ENCODE data around the gene ZNF286A.
"Not testable (repeated sequence)": the region's sequence is repeated elsewhere in the genome, so short reads cannot be mapped to it uniquely, and the experiment has no call there.

ZNF286A gene

DNA sequence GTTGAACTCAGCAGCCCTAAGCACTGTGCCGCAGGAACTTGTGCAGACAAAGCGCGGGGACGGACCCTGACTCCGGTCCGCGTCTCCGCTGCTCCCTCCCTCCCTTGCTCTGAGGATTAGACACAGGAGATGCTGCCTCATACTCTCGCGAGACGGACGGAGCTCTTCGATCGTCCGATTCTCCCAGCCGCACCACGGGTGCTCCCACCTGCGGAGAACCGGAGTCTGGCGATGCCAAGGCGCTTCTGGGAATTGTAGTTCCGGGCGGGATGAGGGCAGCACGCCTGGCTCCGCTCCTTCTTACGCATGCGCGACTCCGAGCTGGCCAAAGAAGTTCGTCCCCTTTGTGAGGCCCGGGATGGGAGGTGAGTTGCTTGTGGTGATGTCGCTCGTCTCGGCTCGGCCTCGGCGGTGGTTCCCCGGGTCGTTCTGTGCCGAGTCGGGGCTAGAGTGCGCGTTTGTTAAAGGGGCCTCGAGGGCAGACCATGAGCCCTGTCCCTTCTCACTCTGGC, at the start of gene ZNF286A:
Gene ZNF286A (plus strand): TSS at position 340 of the 512 bp plus-strand sequence. CDS start 578 bp downstream, outside the sequence.
- DNase-seq = peak; percentile 100

DNA sequence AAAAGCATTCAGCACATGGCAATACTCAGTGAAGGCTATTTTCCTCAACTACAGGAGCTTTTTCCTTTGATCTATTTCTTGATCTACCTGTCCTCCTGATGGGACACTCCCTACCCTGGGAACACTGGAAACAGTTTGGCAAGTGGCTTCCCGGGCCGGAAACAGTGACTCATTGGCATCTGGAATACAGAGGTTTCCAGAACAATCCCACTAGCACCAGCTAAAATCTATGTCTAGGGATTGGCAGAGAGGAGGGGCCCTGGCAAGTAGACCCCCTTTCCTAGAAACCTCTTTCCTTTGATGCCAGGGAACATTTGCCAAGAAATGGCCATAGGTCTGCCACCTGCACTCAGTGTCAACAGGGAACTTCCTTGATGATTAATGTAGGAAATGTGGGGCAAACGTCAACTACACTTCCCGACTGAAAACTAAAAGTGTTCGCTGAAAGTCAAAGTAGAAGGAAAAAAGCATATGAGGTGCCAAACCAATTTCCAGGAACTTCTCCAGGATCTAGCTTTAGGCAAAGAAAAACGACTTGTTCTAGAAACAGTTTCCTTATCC, 49.6 kb upstream of the ZNF286A start:
- no peak for DNase-seq

DNA sequence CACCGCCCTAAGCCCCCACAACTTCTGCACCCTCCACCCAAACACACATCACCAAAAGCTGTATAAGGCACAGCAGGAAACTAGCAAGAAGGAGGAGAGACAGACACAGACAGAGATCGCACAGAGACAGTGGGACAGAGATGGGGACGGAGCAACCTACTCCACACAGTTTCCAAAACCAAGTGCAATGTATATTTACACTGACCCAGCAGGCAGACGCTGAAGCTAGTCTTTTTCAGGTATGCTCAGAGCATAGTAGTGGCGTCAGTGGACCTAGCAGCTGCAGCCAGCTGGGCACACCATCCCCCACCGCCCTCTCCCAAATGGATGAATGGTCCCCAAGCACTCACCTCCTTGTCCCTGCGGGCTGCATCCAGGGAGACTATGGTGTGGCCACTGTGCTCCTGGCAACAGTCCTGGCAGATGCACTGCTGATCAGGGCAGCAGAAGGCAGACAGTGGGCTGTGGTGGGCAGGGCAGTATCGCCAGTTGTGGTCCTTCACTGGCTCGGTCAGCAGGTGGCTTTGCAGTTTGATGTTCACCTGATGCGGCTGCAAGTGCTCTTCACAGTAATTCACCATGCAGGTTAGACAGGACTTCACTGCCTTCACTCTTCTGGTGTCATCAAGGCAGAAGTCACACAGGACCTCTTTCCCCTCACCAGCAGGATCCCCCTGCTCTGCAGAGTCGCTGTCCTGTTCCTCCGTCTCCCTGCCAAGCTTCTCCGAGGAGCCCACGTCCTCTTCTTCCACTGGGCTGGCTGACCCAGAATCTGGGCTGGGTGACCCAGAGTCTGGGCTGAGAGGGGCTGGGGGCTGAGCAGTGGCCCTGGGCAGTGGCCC, 48.6 kb upstream of the ZNF286A start:
- no peak for DNase-seq

DNA sequence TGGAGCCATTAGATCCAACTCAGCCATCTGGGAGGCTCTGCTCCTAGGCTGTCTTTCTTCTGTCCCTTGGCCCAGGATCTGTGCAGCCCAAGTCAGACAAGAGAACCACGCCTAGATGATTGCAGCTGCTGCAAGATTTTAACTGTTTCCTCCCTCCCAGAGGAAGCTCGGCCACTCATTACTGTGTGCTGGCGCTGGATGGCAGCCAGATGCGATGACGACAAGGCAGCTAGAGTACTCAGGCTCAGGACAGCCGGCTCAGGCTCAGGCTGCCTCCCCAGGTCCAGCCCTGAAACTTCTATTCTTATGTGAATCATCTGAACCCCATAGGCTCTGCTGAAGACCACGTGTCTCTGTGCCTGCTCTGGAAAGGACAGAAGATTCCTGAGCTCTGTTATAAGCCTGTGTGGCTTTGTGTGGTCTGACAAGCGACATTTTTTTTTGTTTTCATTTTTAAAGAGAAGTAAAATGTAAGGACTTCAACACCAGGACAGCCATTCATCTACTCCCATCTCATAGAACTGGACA, 47.9 kb upstream of the ZNF286A start:
- peak; percentile 99 for DNase-seq

DNA sequence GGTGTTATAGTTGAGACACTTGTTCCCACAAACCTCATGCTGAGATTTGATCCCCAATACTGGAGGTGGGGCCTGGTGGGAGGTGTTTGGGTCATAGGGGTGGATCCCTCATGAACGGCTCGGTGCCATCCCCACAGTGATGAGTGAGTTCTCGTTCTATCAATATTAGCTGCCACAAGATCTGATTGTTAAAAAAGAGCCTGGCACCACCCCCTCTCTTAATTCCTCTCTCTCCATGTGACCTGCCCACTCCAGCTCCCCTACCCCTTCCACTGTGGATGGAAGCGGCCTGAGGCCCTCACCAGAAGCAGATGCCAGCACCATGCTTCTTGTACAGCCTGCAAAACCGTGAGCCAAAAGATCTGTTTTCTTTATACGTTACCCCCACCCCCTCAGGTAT, 46.6 kb upstream of the ZNF286A start:
- DNase-seq = no peak

DNA sequence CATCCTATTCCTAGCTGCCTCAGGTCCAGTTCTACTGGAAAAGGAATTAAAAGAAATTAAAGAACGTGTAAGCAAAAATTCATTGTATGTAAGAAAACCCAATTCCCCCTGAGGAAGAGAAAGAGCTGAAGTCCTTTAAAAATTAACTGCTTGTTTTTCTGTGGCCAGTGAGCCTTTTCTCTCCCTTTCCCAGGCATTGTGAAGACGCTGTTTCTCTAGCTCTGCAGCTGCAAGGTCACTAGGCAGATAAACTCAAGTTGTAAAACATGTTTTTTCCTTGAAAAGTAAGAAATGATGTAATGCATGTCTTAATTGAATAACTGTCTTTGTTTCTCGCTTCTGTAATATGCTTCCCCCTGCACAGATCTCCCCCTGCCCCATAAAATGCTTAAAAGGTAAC, 45.2 kb upstream of the ZNF286A start:
- not testable (repeated sequence) for DNase-seq

DNA sequence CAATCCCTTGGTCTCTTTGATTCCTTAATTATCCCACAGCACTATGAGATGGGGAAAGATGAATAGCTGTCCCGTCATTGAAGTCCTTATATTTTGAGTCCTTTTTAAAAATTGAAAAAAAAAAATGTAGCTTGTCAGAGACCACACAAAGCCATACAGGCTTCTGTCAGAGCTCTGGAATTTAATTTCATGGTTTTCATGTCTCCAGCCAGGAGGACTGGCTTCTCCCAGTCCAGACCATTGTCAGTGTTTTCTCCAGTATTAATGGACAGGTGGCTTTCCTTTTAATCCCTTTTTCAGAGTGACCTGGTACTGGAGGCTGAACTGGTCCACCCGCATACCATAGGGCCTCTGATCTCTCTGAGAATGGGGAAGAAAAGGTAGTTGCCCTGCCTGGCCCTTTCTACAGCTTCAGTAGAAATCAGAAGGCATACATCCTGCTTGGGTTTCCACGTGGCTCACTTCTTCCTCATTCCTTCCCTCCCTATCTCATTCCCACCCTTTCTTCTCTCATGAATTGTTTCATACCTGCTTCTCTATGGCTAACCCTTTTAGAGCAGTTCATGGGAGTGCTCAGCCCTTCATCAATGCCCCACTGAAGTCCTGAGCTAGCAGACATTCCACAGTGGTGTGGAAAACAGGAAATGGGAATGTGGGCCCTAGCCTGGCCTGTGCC, 44.5 kb upstream of the ZNF286A start:
- peak; percentile 74 for DNase-seq

DNA sequence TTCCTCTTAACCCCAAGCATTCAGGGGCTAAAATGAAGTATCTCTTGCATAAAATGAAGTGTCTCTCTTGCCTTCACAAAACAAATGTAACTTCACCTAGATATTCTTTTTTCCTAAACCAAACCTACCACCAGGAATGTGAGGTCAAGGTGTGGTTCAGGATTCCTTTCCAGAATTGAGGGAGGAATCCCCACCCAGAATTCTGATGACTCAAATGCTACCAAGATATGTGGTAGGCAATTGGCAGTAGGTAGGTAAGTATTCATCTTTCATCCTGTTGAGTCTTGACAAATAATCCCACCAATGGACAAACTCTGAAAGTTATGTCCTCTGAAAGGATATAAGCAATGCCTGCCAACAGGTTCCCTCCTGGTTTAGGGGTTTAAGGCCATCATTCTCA, 41.7 kb upstream of the ZNF286A start:
- DNase-seq = peak; percentile 85

DNA sequence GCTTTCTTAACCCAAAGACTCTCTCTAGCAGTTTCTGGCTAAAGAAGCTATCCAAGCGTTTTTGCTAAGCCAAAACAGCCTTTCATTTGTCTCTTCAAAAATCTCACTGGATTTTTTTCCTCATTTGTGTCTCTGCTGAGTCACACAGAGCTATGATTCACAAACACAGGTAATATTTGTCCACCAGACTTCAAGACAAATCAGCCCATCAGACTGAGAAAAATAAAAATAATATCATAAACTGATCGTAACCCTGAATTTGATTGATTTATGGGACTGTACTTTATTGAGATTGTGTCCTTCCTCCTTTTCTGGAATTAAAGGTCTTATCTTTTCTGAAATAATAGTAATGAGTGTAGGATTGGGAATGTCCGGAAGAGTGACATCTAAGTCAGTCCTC, 41.3 kb upstream of the ZNF286A start:
- DNase-seq = no peak

DNA sequence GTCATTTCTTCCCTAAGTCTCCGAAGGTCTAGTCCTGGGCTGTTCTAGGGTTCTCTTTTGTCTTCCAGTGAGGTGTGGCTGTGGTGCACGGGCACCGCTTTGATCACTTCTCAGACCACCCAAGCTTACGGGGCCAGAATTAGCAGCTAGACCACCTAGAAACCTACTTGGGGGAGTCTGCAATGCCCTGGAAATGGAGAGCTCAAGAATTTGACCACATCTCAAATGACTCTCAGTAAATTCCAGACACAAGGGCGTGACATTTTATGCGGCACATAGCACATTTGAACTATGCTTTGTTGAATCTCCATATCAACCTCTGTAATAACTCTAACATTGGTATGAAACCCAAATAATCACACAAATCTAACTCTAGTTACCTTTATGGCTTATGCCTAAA, 40.3 kb upstream of the ZNF286A start:
- no peak for DNase-seq

DNA sequence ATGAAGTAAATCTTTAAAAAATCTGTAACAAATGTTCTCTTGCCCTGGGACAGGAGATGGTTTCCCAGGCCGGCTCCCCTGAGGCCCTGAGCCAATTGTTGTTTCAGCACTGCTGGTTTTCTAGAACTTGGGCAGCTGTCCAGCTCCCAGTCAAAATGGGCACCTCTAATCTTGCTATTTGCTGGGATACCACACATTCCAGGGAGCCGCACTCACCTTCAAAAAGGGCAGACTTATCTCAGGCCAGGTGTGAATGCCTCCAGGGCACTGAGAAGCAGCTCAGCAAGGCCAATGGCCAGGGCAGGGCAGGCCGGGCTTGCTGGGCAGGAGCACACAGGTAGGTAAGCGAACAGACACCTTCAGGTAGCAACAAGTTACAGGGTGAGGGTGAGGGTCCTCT, 39.9 kb upstream of the ZNF286A start:
- peak; percentile 90 for DNase-seq

DNA sequence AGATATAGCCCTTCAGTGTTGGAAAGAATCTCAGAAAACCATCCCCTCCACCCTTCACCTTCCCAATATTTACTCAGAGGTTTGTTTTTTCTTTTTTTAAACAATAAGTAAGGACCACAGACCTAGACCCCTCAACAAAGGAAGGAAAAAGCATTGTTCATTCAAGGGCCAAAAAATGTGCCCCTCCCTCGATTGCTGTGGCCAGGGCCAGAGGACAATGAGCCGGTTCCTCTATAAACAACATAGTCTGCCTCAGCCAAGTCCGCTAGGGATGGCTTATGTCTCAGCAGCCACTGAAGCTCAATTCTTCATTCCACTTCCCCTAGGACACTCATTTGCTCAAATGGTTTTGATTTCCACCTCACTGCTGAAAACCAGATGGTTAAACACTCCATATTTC, 39.5 kb upstream of the ZNF286A start:
- no peak for DNase-seq

DNA sequence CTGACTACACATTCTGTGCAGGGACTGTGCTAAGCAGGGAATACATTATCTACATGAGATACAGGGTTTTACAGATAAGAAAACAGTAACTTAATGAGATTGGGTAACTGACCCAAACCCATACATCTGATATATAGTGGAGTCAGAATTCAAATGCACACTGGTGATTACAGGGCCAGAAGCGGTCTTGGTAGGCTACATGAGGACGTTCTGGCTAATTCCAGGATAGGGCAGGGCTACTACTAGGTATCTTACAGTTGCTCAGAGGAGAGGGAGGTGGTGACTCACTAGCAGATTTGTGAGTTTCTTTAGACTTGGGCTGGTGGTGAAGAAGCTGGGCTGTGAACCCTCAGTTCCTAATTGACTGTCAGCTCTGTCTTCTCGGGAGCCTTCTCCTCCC, 36.9 kb upstream of the ZNF286A start:
- DNase-seq = peak; percentile 66

DNA sequence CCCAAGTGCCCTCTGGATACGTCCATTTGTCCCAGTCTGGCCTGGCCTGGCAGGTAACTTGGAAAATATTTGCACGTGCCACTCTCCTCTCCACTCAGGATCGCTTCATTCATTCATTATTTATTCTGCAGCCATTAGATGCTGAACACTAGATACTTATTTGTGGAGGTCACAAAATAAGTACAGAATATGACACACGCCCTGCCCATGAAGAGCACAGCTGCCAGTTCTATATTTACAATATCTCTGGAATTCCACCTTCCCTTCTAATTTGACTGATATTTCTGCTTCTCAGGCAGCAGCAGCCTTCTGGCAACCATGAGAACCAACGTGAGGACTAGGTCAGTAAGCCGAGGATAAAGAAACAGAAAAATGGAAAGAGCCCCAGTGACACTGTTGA, 36.4 kb upstream of the ZNF286A start:
- no peak for DNase-seq

DNA sequence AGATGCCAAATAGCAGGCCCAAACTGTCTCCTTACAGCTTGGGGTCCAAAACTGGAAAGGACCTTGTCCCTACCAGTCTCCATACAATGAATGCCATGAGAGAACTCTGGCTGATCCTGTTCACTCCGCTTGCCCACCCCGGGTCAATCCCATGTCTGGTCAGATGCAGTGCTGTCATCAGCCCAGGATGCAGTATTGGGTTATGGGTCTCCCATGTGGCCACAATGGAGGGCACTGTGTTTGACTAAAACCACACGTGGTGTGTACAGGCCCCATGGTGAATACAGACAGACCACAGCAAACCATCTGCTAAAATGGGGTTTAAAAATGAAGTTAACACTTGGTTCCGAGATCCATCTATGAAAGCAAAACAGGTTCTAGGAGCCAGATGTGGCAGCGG, 35.9 kb upstream of the ZNF286A start:
- DNase-seq = no peak

DNA sequence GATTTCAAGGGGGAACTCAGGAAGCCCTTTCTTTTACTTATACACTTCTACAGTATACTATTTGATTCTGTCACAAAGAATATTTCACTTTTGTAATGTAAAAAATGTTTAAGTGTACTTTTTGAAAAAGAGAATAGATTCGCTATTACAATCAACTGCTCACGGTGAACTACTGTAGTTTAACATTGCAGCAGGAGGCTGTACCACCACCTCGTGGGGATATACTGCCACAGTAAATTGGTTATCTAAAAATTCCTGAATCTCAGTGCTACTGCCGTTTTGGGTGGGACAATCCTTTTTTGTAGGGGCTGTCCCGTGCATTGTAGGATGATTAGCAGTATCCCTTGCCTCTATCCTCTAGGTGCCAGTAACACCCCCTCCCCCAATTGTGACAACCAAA, 30.0 kb upstream of the ZNF286A start:
- DNase-seq = not testable (repeated sequence)

DNA sequence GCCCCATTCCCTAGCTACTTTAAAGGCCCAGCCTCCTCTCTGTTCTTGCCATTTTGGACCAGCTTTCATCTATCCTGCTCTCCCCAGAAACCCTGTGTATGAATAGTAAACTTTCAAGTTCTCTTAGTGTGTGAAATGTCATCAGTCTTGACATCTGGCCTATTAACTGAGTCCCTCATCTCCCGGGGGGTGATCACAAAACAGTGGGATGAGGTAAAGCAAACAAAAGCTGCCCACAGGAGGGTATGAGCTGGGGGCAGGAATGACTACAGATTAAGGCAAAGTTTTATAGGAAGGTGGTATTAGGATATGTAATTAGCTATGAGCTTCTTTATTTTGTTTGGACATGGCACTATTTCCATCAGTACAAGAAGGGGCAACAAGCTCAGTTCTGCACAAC, 24.9 kb upstream of the ZNF286A start:
- not testable (repeated sequence) for DNase-seq

DNA sequence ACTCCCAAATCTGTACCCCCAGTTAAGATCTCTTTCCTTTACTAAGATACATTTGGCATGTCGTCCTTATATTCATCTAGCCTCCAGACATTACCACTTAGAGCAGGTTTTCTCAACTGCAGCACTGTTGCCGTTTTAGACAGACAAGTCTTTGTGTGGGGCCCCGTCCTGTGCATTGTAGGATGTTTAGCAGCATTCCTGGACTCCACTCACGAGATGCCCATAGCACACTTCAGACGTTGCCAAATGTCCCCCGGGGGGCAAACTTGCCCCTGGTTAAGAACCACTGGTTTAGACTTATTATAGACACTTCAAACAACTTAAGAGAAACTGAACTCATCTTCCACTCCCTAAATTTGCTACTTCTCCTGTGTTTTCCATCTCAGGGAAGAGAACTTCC, 23.6 kb upstream of the ZNF286A start:
- not testable (repeated sequence) for DNase-seq

DNA sequence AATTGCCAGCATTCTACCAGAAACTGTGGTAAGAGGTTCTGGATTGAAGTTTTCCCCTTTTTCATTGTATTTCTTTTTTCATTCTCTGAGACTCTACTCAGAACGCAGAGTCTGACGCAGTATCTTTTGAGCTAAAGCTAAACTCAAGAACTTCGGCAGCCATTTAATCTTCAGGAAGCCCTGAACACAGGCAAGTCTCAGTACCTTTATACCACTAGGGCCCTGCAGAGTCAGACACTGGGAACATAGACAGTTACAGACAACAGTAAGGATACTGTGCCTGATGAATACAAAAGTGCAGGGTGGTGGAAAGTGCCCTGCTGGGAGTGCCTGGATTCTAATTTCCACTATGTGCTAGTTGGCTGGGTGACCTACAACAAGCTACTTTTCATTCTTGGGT, 16.4 kb upstream of the ZNF286A start:
- DNase-seq = not testable (repeated sequence)

DNA sequence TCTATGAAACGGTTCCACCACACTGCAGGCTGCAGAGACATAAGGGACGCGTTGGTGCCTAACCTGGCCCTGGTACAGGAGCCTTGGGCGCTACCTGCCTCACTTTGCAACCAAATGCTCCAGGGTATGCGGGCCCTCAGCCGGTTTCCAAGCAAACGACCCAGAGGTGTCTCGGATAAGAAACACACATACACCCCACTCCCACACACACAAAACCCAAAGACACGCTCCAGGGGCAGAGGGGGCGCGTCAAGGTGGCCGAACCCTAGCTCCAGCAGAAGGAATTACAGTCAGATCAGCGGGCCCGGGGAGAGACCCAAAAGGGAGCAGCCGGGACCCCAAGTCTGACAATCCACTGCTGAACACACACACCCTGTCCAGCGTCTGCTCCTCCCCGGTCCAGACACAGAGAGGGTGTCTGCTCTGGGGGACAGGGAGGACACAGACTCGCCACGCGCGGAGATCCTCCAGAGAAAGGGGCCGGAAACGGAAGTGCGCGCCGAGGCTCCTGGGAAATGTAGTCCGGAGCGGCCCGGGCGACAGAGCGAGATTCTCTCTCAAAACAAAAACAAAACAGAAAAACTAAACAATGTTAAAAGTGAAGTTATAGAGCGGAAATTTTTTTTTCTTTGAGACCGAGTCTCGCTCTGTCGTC, 15.6 kb upstream of the ZNF286A start, which contains the start of gene TRIM16:
Gene TRIM16 (minus strand): TSS at position 488 of the 655 bp plus-strand sequence. CDS start 32,702 bp downstream, outside the sequence.
- DNase-seq = peak; percentile 56

DNA sequence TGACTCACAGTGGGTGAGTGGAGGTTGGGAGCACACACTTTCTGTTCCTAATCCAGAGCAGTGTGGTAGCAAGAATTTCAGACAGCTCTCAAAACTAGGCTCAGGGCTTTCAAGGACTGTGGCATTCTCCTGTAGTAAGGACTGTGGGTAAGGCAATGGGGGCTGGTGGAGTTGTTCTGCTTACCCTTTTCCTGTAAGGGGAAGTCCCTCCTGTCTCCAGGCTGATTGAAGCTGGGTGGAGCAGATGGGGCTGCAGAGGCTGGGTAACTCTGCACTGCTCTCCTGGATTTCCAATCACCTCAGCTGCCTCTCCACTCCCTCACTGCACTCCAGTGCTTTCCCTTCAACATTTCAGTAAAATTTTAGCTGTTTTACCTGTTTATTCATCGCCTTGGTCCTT, 12.1 kb upstream of the ZNF286A start:
- DNase-seq = not testable (repeated sequence)

DNA sequence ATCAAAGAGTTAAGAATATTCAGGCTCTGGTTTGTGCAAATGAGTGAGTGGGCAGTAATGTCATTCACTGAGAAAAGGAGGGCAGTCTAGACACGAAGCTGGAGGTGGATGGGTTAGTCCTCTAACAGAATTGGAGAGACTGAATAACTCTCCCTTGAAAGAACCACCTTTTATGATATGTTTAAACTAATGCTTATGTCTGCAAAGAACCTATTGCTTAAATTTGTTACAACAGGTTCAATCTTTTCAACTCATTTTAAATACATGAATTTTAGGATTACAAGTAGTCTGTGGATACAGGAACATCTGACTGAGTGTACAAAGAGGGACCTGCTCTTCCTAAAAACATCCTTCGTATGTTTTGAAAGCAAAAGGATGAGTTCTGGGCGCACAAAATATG, 585 bp upstream of the ZNF286A start:
- not testable (repeated sequence) for DNase-seq

DNA sequence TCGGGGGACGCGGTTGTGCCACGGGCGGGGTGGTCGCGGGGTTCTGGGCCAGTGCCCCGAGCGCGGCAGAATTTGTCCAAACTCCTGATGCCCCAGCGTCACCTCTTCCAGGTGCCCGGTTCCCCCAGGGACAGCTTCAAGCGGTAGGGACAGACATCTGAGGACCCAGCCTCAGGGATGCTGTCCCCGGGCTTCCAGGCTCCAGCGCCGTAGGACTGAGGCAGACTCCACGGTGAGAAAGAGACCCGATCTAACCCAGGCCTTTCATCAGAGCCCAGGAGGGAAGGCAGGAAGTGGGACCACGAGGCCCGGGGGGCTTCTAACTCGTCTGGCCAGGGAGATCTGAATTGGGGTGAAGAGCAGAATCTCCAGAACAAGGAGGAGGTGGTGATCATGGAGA, 385 bp downstream of the ZNF286A start:
- not testable (repeated sequence) for DNase-seq

Data from NCI-H226 (cell line).